Right forelimb (tissue), 1 donor: ENCODE measurements around the gene WDFY4.

Source experiments
- DNase-seq: peaks from one replicate; pipeline ENCODE4 v3.0.0-alpha.2; 2018

Gene WDFY4

GRCh38 chr10:48777110-48777509 lies 92.4 kb downstream of the WDFY4 start:
- DNase-seq: no peak

GRCh38 chr10:48778193-48778857 lies 93.7 kb downstream of the WDFY4 start:
- no peak for DNase-seq

GRCh38 chr10:48779077-48779476 lies 94.4 kb downstream of the WDFY4 start:
- DNase-seq: no peak

- no peak for DNase-seq
These were observed 95.0 kb downstream of the WDFY4 start for GRCh38 chr10:48779546-48780152.

- no peak for DNase-seq
These were observed 95.7 kb downstream of the WDFY4 start for GRCh38 chr10:48780341-48780740.

- no peak for DNase-seq
These were observed 97.7 kb downstream of the WDFY4 start for GRCh38 chr10:48782386-48782785.

- no peak for DNase-seq
These were observed 99.4 kb downstream of the WDFY4 start for GRCh38 chr10:48784031-48784430.

- no peak for DNase-seq
These were observed 101.1 kb downstream of the WDFY4 start for GRCh38 chr10:48785796-48786195.

GRCh38 chr10:48786606-48787282 lies 102.1 kb downstream of the WDFY4 start:
- DNase-seq: no peak

GRCh38 chr10:48788554-48788953 lies 103.9 kb downstream of the WDFY4 start:
- no peak for DNase-seq

- DNase-seq: no peak
These were observed 105.1 kb downstream of the WDFY4 start for GRCh38 chr10:48789486-48790456.

GRCh38 chr10:48790457-48791044 lies 105.9 kb downstream of the WDFY4 start:
- DNase-seq: no peak

- DNase-seq: no peak
These were observed 106.7 kb downstream of the WDFY4 start for GRCh38 chr10:48791267-48791928.

GRCh38 chr10:48792121-48792520 lies 107.4 kb downstream of the WDFY4 start:
- DNase-seq: no peak

GRCh38 chr10:48792687-48793096 lies 108.0 kb downstream of the WDFY4 start:
- peak; percentile 43 for DNase-seq

GRCh38 chr10:48794074-48794473 lies 109.4 kb downstream of the WDFY4 start:
- no peak for DNase-seq

- peak; percentile 24 for DNase-seq
These were observed 112.1 kb downstream of the WDFY4 start for GRCh38 chr10:48796713-48797245.

- peak; percentile 4 for DNase-seq
These were observed 113.2 kb downstream of the WDFY4 start for GRCh38 chr10:48797830-48798229.

GRCh38 chr10:48798481-48799254 lies 114.0 kb downstream of the WDFY4 start:
- peak; percentile 12 for DNase-seq

- DNase-seq: no peak
These were observed 114.8 kb downstream of the WDFY4 start for GRCh38 chr10:48799341-48800006.
